ENCODE results near the gene PGAP6. TPM values are rescaled to one million over a fixed set of nuclear protein-coding genes. Genes with fewer than 3 reads are reported as not detected.

The PGAP6 gene
- total and polyA plus RNA-seq, 2 of the 13 experiments (the other 11 are each of a cell fraction or from before 2014, with no cell fraction given) = 52.7 to 136 TPM

GRCh38 chr16:359067-359763, 22.6 kb downstream of the PGAP6 start (continued):
- TF ChIP-seq ZBTB40 (IDR thresholded peaks at IDR 0.05) = no peak
- peak; percentile 52 for TF ChIP-seq ZBTB40 (CRISPR knock-in tag; IDR thresholded peaks at IDR 0.05)
- peak; percentile 54; the same call in 1 of the 2 replicates for TF ChIP-seq TFDP1 (CRISPR knock-in tag; IDR thresholded peaks at IDR 0.05; ENCODE audit: borderline replicate concordance)
- TF ChIP-seq ARID4A (CRISPR knock-in tag; IDR thresholded peaks at IDR 0.05; ENCODE audit: borderline replicate concordance) = peak; percentile 52; the same call in 1 of the 2 replicates
- TF ChIP-seq CEBPZ (IDR thresholded peaks at IDR 0.05; ENCODE audit: low read length) = no peak
- peak; percentile 85; the same call in 1 of the 2 replicates for TF ChIP-seq MTA1 (CRISPR knock-in tag; IDR thresholded peaks at IDR 0.05; ENCODE audit: borderline replicate concordance)
- TF ChIP-seq SNAI1 (CRISPR knock-in tag; IDR thresholded peaks at IDR 0.05; ENCODE audit: borderline replicate concordance) = 0 out of 2 replicates have a peak, but pooled peaks have one; percentile 55
- TF ChIP-seq MAZ (IDR thresholded peaks at IDR 0.05; ENCODE audit: borderline replicate concordance, low read depth, low read length) = no peak
- peak; percentile 61; the same call in 1 of the 2 replicates for TF ChIP-seq MAZ (CRISPR knock-in tag; IDR thresholded peaks at IDR 0.05; ENCODE audit: low read depth)
